Neural progenitor cell (in vitro differentiated cells): ENCODE results near the gene EBP. TPM values are rescaled to one million over a fixed set of nuclear protein-coding genes. Genes with fewer than 3 reads are reported as not detected.
A peak's percentile ranks its signal among the peaks of the same experiment; 100 is the strongest.

ENCODE experiments used
- DNase-seq: peaks from one replicate; pipeline ENCODE4 v3.0.0-alpha.2; 2016; ENCODE audit warnings: low spot score
- H2AFZ ChIP-seq: fragments of 200-600 bp; sonication (generic); replicated peaks from 2 replicates; pipeline ENCODE4 v1.6.1; 2016; ENCODE audit warnings: antibody characterized with exemption
- H3F3A ChIP-seq: fragments of 200-600 bp; sonication (generic); 2 replicates; pipeline ENCODE4 v1.6.1; 2016; ENCODE audit warnings: antibody characterized with exemption, low read depth
- H3K27ac ChIP-seq: fragments of 200-600 bp; sonication (generic); 2 replicates; pipeline ENCODE4 v1.5.1; 2016; ENCODE audit warnings: mild to moderate bottlenecking
- H3K27me3 ChIP-seq: fragments of 200-600 bp; sonication (generic); 2 replicates; pipeline ENCODE4 v1.6.1; 2016; ENCODE audit warnings: mild to moderate bottlenecking, moderate library complexity
- H3K36me3 ChIP-seq: fragments of 200-600 bp; sonication (generic); 2 replicates; pipeline ENCODE4 v1.5.1; 2016
- H3K4me1 ChIP-seq: fragments of 200-600 bp; sonication (generic); 2 replicates; pipeline ENCODE4 v1.6.1; 2016; ENCODE audit warnings: mixed run types
- H3K4me2 ChIP-seq: fragments of 200-600 bp; sonication (generic); 2 replicates; pipeline ENCODE4 v1.6.1; 2016
- H3K4me3 ChIP-seq: fragments of 200-600 bp; sonication (generic); 2 replicates; pipeline ENCODE4 v1.5.1; 2016
- H3K79me2 ChIP-seq: fragments of 200-600 bp; sonication (generic); 2 replicates; pipeline ENCODE4 v1.6.1; 2016; ENCODE audit warnings: low read depth
- H3K9ac ChIP-seq: fragments of 200-600 bp; sonication (generic); 2 replicates; pipeline ENCODE4 v1.6.1; 2016
- H3K9me3 ChIP-seq: fragments of 200-600 bp; sonication (generic); 2 replicates; pipeline ENCODE4 v1.5.1; 2016; ENCODE audit warnings: low read depth
- H4K20me1 ChIP-seq: fragments of 200-600 bp; sonication (generic); 2 replicates; pipeline ENCODE4 v1.6.1; 2016; ENCODE audit warnings: low read depth
- H3K27ac Mint-ChIP-seq: 3 replicates; pipeline ENCODE4 v1.8.0; 2021; ENCODE audit warnings: mixed read lengths
- H3K27me3 Mint-ChIP-seq: 2 replicates; pipeline ENCODE4 v1.8.0; 2022; ENCODE audit warnings: low read depth, mild to moderate bottlenecking, inconsistent platforms, moderate library complexity, mixed read lengths; ENCODE audit not compliant: insufficient read depth
- H3K36me3 Mint-ChIP-seq: 3 replicates; pipeline ENCODE4 v1.8.0; 2021; ENCODE audit warnings: mixed read lengths
- H3K4me1 Mint-ChIP-seq: 3 replicates; pipeline ENCODE4 v1.8.0; 2021; ENCODE audit warnings: mixed read lengths
- H3K4me3 Mint-ChIP-seq: 3 replicates; pipeline ENCODE4 v1.8.0; 2021; ENCODE audit warnings: mild to moderate bottlenecking, moderate library complexity, mixed read lengths
- H3K9me3 Mint-ChIP-seq: 3 replicates; pipeline ENCODE4 v1.8.0; 2020; ENCODE audit warnings: mixed read lengths
- CTCF ChIP-seq: fragments of 200-600 bp; sonication (generic); IDR thresholded peaks from 2 replicates; pipeline ENCODE4 v1.5.1; 2017; ENCODE audit warnings: antibody characterized with exemption, mild to moderate bottlenecking
- EZH2 ChIP-seq: fragments of 200-600 bp; sonication (generic); IDR thresholded peaks from 2 replicates; pipeline ENCODE4 v1.6.1; 2017; ENCODE audit warnings: antibody characterized with exemption, mild to moderate bottlenecking, moderate library complexity
- EZH2phosphoT487 ChIP-seq: fragments of 200-600 bp; sonication (generic); IDR thresholded peaks from 2 replicates; pipeline ENCODE4 v1.6.1; 2017; ENCODE audit warnings: antibody characterized with exemption
- total RNA-seq: library from RNA; depleted of rRNA; stranded (reverse); fragments of >200 nt; gene quantifications from 2 replicates; pipeline ENCODE4 v1.2.3, GENCODE V29; 2015; ENCODE audit warnings: low replicate concordance

Gene EBP
- 74.6 and 95.4 TPM in 2 replicates for total RNA-seq

- peak within 1 kb of the TSS; percentile 23 for H3K9ac ChIP-seq
- Mint-ChIP-seq H3K27me3 (peaks cover 5% of the 10 kb centered on the region), H3K4me1 (peaks cover 12% of the 10 kb centered on the region), H3K4me3 (peak within 1 kb of the TSS; percentile 91), H3K9me3 (peaks cover 8% of the 10 kb centered on the region), H3K27ac (peak within 1 kb of the TSS; percentile 70), H3K36me3 (peaks cover 10% of the 10 kb centered on the region)
- H3K27me3 ChIP-seq: no peaks in the 10 kb centered on the region
- no peaks in the 10 kb centered on the region for H4K20me1 ChIP-seq
- H3K79me2 ChIP-seq: peaks cover 32% of the 10 kb centered on the region
- TF ChIP-seq CTCF (no peak), EZH2phosphoT487 (no peak)
- H3K4me2 ChIP-seq: peak within 1 kb of the TSS; percentile 81
- no peaks in the 10 kb centered on the region for H3K36me3 ChIP-seq
- H2AFZ ChIP-seq: peak within 1 kb of the TSS; percentile 64
- H3K27ac ChIP-seq: no peak within 1 kb of the TSS
- DNase-seq: peak; percentile 90
- H3K4me3 ChIP-seq: peak within 1 kb of the TSS; percentile 61
- no peaks in the 10 kb centered on the region for H3K9me3 ChIP-seq
- peaks cover 5% of the 10 kb centered on the region for H3F3A ChIP-seq
- no peaks in the 10 kb centered on the region for H3K4me1 ChIP-seq
Observed at GRCh38 chrX:48521353-48522243, at the start of gene EBP. TSS of gene EBP (plus strand) at chrX:48521808. CDS start at chrX:48523772, 1,964 bp downstream.

GRCh38 chrX:48472225-48472624 lies 49.4 kb upstream of the EBP start:
- peaks cover 15% of the 10 kb centered on the region for H3K4me1 ChIP-seq
- H4K20me1 ChIP-seq: no peaks in the 10 kb centered on the region
- no peak for DNase-seq
- H3K9me3 ChIP-seq: no peaks in the 10 kb centered on the region
- peaks cover 41% of the 10 kb centered on the region for H3K4me1 Mint-ChIP-seq
- H3K9me3 Mint-ChIP-seq: peaks cover 21% of the 10 kb centered on the region
- H3F3A ChIP-seq: peaks cover 15% of the 10 kb centered on the region
- H3K27ac Mint-ChIP-seq: no peak overlapping the region
- H2AFZ ChIP-seq: no peak overlapping the region
- peaks cover 22% of the 10 kb centered on the region for H3K79me2 ChIP-seq
- no peak overlapping the region for H3K4me2 ChIP-seq
- no peak overlapping the region for H3K9ac ChIP-seq
- no peaks in the 10 kb centered on the region for H3K27me3 ChIP-seq
- no peak for TF ChIP-seq EZH2
- no peak for TF ChIP-seq CTCF
- TF ChIP-seq EZH2phosphoT487: no peak
- no peaks in the 10 kb centered on the region for H3K36me3 ChIP-seq
- H3K4me3 ChIP-seq: no peak overlapping the region
- H3K27ac ChIP-seq: no peak overlapping the region
- H3K4me3 Mint-ChIP-seq: no peak overlapping the region
- no peaks in the 10 kb centered on the region for H3K36me3 Mint-ChIP-seq
- peaks cover 11% of the 10 kb centered on the region for H3K27me3 Mint-ChIP-seq

- Histone ChIP-seq H3K4me1 (peaks cover 15% of the 10 kb centered on the region), H2AFZ (no peak overlapping the region), H3K4me3 (no peak overlapping the region), H3K36me3 (no peaks in the 10 kb centered on the region), H3K79me2 (peaks cover 22% of the 10 kb centered on the region), H3K27ac (peak overlapping the region; percentile 27), H3F3A (peaks cover 15% of the 10 kb centered on the region), H4K20me1 (no peaks in the 10 kb centered on the region), H3K4me2 (peak overlapping the region; percentile 43), H3K27me3 (no peaks in the 10 kb centered on the region), H3K9me3 (no peaks in the 10 kb centered on the region), H3K9ac (no peak overlapping the region)
- H3K27me3 Mint-ChIP-seq: peaks cover 10% of the 10 kb centered on the region
- peaks cover under 1% of the 10 kb centered on the region for H3K36me3 Mint-ChIP-seq
- H3K4me3 Mint-ChIP-seq: peak overlapping the region; percentile 71
- TF ChIP-seq EZH2 (no peak), EZH2phosphoT487 (no peak), CTCF (no peak)
- H3K4me1 Mint-ChIP-seq: peaks cover 40% of the 10 kb centered on the region
- H3K27ac Mint-ChIP-seq: peak overlapping the region; percentile 42
- DNase-seq: peak; percentile 54
- H3K9me3 Mint-ChIP-seq: peaks cover 20% of the 10 kb centered on the region
Observed at GRCh38 chrX:48472851-48473703, 48.5 kb upstream of the EBP start.
